Left ventricle myocardium inferior (tissue), 1 donor: Measurements from ENCODE around the gene ZNF710. TPM values are rescaled to one million over a fixed set of nuclear protein-coding genes. Genes with fewer than 3 reads are reported as not detected.

Experiments
- DNase-seq: peaks from one replicate; pipeline ENCODE4 v3.0.0-alpha.2; 2020
- H3K27ac ChIP-seq: fragments of 200-600 bp; replicated peaks from 2 replicates; pipeline ENCODE4 v1.8.0; 2021
- H3K27me3 ChIP-seq: fragments of 200-600 bp; 2 replicates; pipeline ENCODE4 v1.8.0; 2021; ENCODE audit warnings: low read depth
- H3K36me3 ChIP-seq: fragments of 200-600 bp; 2 replicates; pipeline ENCODE4 v1.8.0; 2021
- H3K4me1 ChIP-seq: fragments of 200-600 bp; 2 replicates; pipeline ENCODE4 v1.8.0; 2021
- H3K4me3 ChIP-seq: fragments of 200-600 bp; 2 replicates; pipeline ENCODE4 v1.8.0; 2021; ENCODE audit warnings: mild to moderate bottlenecking, moderate library complexity
- H3K9me3 ChIP-seq: fragments of 200-600 bp; replicated peaks from 2 replicates; pipeline ENCODE4 v1.8.0; 2021
- CTCF ChIP-seq: fragments of 200-600 bp; IDR thresholded peaks from 2 replicates; pipeline ENCODE4 v1.8.0; 2021; ENCODE audit warnings: antibody characterized with exemption, mild to moderate bottlenecking, borderline replicate concordance
- intact Hi-C: fragments of 100-400 bp; cut with micrococcal nuclease; formaldehyde crosslinking; loops from one replicate; pipeline ENCODE4 v1.11.0; 2022
- total RNA-seq: library from RNA; stranded (reverse); fragmentation: NEBNext Ultra II Directional; extraction: Animal tissue kit (Norgen Biotek cat#: 25700); gene quantifications from one replicate; pipeline ENCODE4 v1.2.1, GENCODE V29; 2021
- donor health status: DM: no; HTN: yes; CAD: no; lungs with severe emphysema.

ZNF710 gene
- total RNA-seq, 1 donor from 2014 or later = 5.5 TPM

GRCh38 chr15:90095521-90095959 is 94.4 kb downstream of the ZNF710 start:
- TF ChIP-seq CTCF = no peak
- peaks cover 6% of the 10 kb centered on the region for H3K36me3 ChIP-seq
- H3K27me3 ChIP-seq = no peaks in the 10 kb centered on the region
- no peaks in the 10 kb centered on the region for H3K9me3 ChIP-seq
- intact Hi-C loops = no loop called here
- no peak for DNase-seq
- H3K4me1 ChIP-seq = peaks cover 84% of the 10 kb centered on the region
- no peak overlapping the region for H3K4me3 ChIP-seq
- peak overlapping the region; percentile 76 for H3K27ac ChIP-seq

- DNase-seq = no peak
- no peaks in the 10 kb centered on the region for H3K9me3 ChIP-seq
- H3K27ac ChIP-seq = peak overlapping the region; percentile 98
- no peaks in the 10 kb centered on the region for H3K27me3 ChIP-seq
- H3K4me1 ChIP-seq = peaks cover 87% of the 10 kb centered on the region
- intact Hi-C loops = no loop called here
- TF ChIP-seq CTCF = no peak
- no peaks in the 10 kb centered on the region for H3K36me3 ChIP-seq
- H3K4me3 ChIP-seq = peak overlapping the region; percentile 13
Measured at GRCh38 chr15:90097475-90097874, 96.4 kb downstream of the ZNF710 start.

DNA sequence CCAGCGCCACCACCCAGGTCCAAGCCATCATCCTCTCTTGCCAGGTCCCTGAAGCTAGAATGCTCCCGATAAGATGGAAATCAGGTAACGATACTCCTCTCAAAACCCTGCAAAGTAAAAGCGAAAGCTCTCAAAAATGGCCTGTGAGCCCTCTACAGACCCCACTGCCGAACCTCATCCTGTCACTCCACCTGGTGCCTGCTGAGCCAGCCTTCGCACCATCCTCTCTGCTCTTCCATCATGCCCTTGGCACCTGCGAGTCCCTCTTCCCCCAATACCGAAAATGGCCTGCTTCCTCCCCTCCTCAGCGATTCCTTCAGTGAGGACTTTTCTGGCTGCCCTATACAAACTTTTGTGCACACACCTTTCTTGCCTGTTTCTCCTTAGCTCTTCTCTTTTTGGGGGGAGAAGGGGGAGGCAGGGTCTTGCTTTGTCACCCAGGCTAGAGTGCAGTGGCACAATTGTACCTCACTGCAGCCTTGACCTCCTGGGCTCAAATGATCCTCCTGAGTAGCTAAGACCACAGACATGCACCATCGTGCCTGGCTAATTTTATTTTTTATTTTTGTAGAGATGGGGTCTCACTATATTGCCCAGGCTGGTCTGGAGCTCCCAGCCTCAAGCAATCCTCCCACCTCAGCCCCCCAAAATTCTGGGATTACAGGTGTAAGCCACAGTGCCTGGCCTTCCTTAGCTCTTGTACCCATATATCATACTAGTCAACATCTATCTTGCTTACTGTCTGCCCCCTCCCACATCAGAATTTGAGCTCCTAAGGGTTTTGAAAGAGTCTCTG is 98.1 kb downstream of the ZNF710 start:
- no peaks in the 10 kb centered on the region for H3K9me3 ChIP-seq
- H3K36me3 ChIP-seq = no peaks in the 10 kb centered on the region
- intact Hi-C loops = no loop called here
- peaks cover 88% of the 10 kb centered on the region for H3K4me1 ChIP-seq
- DNase-seq = no peak
- TF ChIP-seq CTCF = no peak
- peak overlapping the region; percentile 98 for H3K27ac ChIP-seq
- H3K4me3 ChIP-seq = peak overlapping the region; percentile 99
- H3K27me3 ChIP-seq = no peaks in the 10 kb centered on the region

DNA sequence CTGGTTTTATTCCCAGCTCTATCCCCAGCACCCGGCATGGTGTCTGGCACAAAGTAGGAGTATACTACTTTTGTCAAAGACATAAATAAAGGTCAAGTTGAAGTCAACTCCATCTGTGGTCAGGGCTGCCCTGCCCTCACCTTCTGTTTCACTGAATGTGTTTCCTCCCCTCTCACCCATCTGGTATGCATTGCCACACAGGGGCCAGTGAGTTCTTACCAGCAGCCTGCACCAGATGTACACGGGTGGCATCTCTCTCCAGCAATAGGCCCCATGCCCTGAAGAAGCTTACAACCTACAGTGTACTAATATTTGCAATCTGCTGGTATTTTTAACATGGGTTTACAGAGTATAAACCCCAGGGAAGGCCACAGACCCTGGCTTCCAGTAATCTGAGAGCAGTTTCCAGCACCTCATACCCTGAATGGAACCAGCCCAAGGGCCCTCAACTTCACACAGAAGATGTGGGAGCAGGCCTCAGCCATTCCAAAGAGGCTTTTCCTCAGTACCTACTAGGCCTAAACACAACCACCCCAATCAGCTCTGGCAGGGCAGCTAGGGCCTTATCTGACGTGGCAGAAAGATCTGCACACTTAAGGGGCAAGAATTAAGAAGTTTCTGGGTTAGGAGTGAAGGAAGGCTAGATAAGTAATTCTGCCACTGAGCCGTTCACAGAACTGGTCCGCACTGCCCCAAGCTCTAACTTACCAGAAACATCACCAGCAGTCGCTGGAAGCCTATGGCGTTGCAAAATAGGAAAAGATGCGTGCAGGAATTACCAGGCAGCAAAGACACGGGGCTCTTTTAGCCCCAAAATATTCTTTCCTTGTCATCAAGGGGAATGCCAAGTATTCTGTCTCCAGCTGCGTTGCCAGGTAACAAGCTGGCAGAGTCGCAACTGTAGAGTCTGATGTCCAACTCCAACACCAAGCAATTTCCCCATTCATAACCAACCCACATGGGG is 99.0 kb downstream of the ZNF710 start:
- no peaks in the 10 kb centered on the region for H3K9me3 ChIP-seq
- TF ChIP-seq CTCF = no peak
- H3K4me3 ChIP-seq = peak overlapping the region; percentile 99
- no peak for DNase-seq
- H3K27me3 ChIP-seq = no peaks in the 10 kb centered on the region
- H3K4me1 ChIP-seq = peaks cover 88% of the 10 kb centered on the region
- H3K27ac ChIP-seq = peak overlapping the region; percentile 98
- no peaks in the 10 kb centered on the region for H3K36me3 ChIP-seq
- intact Hi-C loops = no loop called here

GRCh38 chr15:90101130-90101968 is 100.2 kb downstream of the ZNF710 start:
- DNase-seq = peak; percentile 65
- peak overlapping the region; percentile 98 for H3K27ac ChIP-seq
- no peaks in the 10 kb centered on the region for H3K9me3 ChIP-seq
- H3K4me3 ChIP-seq = peak overlapping the region; percentile 99
- intact Hi-C loops = no loop called here
- TF ChIP-seq CTCF = no peak
- H3K4me1 ChIP-seq = peaks cover 81% of the 10 kb centered on the region
- no peaks in the 10 kb centered on the region for H3K36me3 ChIP-seq
- no peaks in the 10 kb centered on the region for H3K27me3 ChIP-seq
